NCI-H187 (cell line): ENCODE data around the gene HNRNPH2.

ENCODE experiments used
- DNase-seq, 2 experiments: peaks; one replicate each; lab custom pipeline; 2025; lab: John Stamatoyannopoulos, UW

HNRNPH2 gene, protein sequence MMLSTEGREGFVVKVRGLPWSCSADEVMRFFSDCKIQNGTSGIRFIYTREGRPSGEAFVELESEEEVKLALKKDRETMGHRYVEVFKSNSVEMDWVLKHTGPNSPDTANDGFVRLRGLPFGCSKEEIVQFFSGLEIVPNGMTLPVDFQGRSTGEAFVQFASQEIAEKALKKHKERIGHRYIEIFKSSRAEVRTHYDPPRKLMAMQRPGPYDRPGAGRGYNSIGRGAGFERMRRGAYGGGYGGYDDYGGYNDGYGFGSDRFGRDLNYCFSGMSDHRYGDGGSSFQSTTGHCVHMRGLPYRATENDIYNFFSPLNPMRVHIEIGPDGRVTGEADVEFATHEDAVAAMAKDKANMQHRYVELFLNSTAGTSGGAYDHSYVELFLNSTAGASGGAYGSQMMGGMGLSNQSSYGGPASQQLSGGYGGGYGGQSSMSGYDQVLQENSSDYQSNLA

DNA sequence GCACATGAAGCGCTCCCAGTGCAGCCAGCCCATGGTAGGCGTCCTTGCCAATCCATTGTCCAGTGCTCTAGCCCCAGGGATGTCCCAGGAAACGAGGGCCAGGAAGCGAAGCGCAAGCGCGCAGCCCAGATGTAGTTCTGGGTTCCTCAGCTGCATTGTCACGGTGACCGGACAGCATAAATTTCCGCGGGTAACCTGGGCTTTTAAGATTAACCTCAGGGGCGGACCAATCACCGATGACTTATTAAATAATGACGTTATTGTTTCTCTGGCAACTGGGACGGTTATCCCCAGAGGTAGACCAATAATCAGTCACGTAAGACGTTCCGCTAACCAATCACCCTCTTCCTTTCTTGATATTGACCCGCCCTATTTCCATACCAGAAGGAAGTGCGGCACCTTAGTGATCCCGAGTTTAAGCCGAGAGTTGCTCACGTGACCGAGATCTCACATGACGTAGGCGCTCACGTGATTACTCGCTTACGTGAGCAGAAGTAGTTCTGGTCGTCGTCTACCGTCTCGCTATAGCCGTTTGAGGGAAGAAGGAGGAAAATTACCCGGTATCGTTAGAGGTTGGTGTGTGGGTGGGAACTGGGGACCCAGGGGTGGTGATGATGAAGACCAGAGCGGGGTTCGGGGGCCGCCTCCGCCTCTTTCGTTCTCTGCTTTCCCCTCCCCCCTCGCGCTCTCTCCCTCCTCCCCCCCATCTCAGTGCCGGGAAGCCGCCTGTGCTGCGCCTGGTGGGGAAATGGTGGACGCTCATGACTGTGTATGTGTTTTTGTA lies at the start of gene HNRNPH2, which contains the start of gene GLA:
HNRNPH2 (plus strand) TSS at position 475 of the 784 bp plus-strand sequence. CDS start 3,767 bp downstream, outside the sequence.
GLA (minus strand) TSS at position 178 of the 784 bp plus-strand sequence; CDS start at position 156, 22 bp downstream.
- DNase-seq: peak; percentile 94

GRCh38 chrX:101359966-101360365 lies 48.1 kb upstream of the HNRNPH2 start:
- DNase-seq: no peak

GRCh38 chrX:101360390-101360789 lies 47.6 kb upstream of the HNRNPH2 start:
- no peak for DNase-seq

DNA sequence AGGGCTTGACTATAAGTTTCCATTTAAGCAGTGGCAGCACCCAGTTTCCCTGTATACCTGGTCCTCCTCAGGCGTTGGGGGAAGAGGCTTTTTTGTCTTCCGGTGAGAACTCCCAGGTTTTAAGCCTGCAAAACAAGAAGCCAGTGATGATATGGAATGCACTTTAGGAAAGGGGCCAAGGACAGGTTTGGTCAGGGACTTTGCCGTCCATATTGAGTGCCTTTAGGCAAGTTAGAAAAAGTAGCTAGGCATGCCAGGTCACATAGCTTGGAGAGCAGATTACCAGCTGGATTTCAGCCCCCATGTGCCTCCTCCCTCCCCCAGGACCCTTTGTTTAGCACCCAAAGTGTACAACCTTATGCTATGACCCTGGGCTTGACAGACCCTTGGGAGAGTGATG lies 45.9 kb upstream of the HNRNPH2 start:
- no peak for DNase-seq

GRCh38 chrX:101362757-101363156 lies 45.3 kb upstream of the HNRNPH2 start:
- DNase-seq: no peak

GRCh38 chrX:101365301-101365795 lies 42.7 kb upstream of the HNRNPH2 start:
- DNase-seq: no peak

DNA sequence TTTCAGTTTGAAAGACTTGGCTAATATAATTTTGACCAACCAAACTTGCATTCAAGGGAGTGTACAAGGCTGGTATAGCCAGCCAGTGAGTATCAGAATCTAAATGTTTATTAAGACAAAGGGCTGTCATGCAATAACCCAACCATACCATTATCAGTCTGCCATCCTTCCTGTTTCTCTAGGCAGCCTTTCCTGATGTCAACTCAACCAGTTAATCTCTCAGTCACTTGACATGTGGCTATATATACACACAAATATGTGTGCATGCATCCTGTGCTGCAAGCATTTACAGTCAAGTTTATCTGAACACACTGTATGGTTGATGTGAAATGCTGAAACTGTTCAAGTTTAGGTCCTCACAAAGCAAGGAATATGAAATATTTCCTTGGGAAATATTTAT lies 39.2 kb upstream of the HNRNPH2 start:
- DNase-seq: no peak

GRCh38 chrX:101369687-101370086 lies 38.3 kb upstream of the HNRNPH2 start:
- DNase-seq: no peak

DNA sequence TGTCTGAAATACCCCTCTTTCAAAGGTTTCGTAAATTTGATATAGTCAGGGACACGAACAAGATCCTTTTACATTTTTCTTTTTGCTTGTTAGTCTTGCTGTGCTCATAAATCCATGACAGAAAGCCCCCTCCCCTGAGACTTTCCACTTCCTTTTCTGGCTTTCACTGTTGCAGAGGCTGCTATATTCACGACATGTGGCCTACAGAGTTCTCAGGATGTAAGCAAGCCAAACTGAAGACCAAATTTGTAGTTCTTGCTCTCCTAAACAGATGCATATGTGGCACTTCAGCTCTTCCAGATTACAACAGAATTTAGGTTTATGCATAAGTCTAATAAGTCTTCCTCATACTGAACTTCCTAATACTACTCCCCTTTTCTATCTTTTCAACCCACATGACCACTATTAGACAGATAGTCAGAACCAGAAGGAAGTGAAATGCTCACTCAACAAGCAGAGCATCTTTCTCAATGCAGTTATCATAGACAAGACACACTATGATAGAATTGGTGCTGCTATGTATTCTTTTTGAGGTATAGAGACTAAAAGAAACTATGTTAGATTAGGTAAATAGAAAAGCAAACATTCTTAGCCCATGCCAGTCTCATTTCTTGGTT lies 37.0 kb upstream of the HNRNPH2 start:
- no peak for DNase-seq

DNA sequence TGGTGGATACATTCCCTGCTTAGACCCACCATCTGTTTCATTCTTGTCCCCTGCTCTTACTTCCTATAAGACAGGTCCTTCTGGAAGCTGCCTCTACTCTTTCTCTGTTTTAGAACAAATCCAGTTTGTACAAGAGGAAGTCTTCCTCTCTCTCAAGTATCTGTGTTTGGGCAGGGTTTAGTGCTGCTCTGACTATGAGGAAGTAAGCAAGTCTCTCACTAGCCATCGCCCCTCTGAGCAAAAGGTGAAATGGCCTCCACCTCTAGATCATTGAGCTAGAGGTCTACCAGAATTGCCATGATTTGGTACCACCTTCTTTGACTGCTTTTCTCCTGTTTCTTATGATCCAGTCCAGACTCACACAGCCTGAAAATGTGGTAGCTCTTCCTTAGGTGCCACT lies 30.5 kb upstream of the HNRNPH2 start:
- no peak for DNase-seq

GRCh38 chrX:101383679-101384205 lies 24.3 kb upstream of the HNRNPH2 start:
- DNase-seq: no peak

DNA sequence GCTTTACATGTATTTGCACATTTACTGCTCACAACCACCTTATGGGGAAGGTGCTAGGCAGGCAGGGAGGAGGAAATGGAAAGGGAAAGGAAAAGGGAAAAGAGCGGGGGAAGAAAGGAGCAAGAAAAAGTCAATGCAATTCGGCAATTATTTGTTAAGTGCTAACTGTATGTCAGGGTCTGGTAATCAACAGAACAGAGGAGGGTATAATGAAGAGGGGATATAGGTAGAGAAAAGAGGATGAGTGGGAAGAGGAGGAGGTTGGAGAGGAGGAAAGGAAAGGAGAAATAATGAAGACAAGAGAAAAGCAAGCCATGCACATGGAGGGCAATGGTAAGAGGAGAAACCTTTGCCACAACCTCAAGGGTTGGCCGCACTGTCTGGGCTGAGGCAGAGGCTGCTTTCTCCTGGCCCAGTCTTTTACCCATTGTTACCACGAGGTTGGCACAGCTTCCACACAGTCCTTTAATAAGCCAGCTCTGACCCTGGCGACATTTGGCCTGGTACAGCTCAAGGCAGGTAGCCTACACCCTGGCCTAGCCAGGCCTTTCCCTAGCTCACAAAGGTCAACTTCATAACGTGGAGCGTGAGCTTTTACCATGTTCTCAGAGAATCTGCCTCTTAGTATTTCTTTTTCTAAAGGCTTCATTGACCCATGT lies 22.9 kb upstream of the HNRNPH2 start:
- no peak for DNase-seq

DNA sequence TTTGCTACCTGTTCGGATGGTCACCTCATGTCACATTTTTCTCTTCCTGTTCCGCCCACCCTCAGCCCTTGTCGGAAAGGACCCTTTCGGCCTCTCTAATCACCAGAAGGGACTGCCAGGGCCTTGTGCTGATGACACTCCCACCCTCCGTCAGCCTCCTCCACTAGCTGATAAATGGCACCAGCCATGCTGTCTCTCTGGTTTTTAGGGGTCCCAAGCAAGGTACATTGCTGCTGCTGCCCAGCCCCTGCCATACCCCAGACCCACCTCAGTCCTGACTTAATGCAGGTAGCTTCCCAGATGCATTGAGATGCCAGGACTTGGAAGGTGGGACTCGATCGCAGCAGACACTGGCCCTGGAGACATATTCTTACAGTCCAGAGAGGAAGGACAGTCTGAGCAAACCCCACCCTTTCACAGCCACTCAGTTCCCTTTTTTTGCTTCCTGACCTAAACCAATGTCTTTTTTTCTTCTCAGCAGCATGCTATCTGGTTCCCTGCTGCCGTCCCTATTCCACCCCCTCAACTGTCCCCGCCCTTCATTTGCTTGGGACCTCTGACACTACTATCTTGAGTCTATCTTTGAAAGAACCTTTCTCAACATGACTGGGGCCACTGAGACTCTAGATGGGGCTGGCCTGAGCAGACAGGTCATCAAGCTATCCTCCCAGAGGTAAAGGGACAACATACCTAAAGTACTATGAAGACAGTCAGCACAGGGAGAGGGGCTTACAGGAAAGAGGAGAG lies 22.1 kb upstream of the HNRNPH2 start, which contains the start of gene BTK:
BTK (minus strand) TSS at position 397 of the 747 bp plus-strand sequence. CDS start 10,907 bp downstream, outside the sequence.
- DNase-seq: no peak

GRCh38 chrX:101386542-101386885 lies 21.5 kb upstream of the HNRNPH2 start:
- no peak for DNase-seq

GRCh38 chrX:101388604-101389003 lies 19.4 kb upstream of the HNRNPH2 start:
- no peak for DNase-seq

DNA sequence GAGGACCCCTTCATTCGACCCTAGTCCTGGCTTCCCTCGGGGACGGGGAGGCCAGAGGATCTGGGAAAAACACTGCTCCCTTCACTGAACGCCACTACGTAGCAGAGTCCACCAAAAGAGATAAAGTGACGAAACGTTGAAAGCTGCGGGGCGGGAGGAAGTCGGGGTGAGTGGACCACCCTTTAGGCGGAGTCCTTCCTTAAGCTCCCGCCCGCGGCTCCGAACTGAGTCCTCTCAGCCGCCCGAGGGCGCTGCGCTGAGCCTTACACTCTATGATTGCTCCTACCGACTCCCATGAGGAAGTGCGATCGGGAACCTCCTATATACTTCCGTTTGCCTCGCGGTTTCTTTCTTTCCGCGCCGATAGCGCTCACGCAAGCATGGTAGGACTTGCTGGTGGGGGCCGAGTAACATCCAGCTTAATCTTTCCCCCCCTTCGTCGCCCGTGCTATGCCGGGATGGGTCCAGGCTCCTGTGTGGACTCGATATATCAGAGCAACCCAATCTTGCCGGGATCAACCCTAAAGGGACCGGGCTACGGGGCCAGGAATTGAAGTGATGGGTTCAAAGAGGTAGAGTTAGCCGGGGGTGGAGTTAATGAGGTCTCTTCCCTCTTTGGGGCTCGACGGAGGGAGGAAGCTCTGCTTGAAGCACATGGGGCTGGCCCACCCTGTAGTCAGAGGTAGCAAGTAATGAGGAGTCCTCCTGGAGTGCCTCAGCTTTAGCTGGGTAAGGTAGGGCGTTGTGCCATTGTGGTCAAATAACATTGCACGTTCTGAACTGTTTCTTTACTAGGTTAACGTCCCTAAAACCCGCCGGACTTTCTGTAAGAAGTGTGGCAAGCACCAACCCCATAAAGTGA lies 17.1 kb upstream of the HNRNPH2 start, which contains the start of gene RPL36A:
RPL36A (plus strand) TSS at position 348 of the 862 bp plus-strand sequence; CDS start at position 381, 33 bp downstream.
- peak; percentile 70 to 81 for DNase-seq

- no peak for DNase-seq
Observed at GRCh38 chrX:101391831-101392230, 16.2 kb upstream of the HNRNPH2 start.

GRCh38 chrX:101393530-101394305 lies 14.3 kb upstream of the HNRNPH2 start:
- DNase-seq: no peak

DNA sequence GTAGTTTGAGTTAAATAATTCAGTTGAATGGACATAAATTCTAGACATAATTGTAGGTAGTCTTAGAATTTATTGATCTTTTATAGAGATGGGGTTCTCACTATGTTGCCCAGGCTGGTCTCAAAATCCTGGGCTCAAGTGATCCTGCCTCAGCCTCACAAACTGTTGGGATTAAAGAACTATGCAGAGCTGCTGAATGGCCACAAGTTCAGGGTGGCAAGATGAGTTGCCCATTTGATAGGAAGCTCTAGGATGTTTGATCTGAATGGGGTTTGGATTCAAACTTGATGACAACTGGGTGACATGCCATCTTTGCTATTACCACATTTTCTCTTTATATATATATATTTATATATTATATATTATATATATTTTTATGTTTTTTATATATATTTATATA lies 13.7 kb upstream of the HNRNPH2 start:
- DNase-seq: no peak
